Fibroblast of the aortic adventitia (primary cell): ENCODE data around the gene DYNLL2. TPM values are rescaled to one million over a fixed set of nuclear protein-coding genes. Genes with fewer than 3 reads are reported as not detected.
A peak's percentile ranks its signal among the peaks of the same experiment; 100 is the strongest.

Experiments
- DNase-seq: peaks from one replicate; pipeline ENCODE4 v3.0.0-alpha.2; 2010; ENCODE audit warnings: low read depth
- H3K4me3 ChIP-seq: 2 replicates; pipeline ENCODE4 v1.5.1; 2011; ENCODE audit warnings: low read depth, mild to moderate bottlenecking, control low read depth, low read length, moderate library complexity
- total RNA-seq: library from RNA; depleted of rRNA; stranded (reverse); fragments of >200 nt; gene quantifications from 2 replicates; pipeline ENCODE4 v1.2.3, GENCODE V29; 2012; ENCODE audit warnings: low replicate concordance
- TF ChIP-seq, protein P1 (sequence below): IDR thresholded peaks from 2 replicates; pipeline ENCODE4 v1.5.1; 2011; ENCODE audit warnings: mild to moderate bottlenecking, low read length, control low read depth, inconsistent platforms; ENCODE audit not compliant: insufficient read depth

The DYNLL2 gene
- total RNA-seq, 1 donor: 17.4 TPM

DNA sequence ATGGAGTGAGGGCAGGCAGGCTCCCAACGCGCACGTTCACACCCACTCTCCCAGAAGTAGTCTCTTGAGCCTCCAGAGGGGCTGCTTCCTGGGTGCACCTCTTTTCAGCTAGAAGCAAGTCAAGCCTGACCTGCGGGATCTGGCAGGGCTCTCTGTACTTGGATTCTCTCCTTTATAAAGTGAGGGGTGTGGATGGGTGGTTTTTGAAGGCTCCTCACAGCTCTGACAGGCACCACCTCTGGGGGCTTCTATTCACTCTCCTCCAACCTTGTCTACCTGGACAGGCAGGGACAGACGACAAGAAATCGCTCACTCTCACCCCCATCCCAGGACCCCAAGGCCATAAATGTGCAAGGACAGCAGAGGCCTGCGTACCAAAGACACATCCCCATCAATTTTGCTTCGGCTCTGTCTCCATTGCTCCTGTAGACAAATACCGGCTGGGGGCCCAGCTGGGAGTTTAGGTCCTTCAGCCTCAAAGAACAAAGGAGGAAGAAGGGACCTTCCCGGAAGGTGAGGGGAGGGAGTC is 814 bp upstream of the DYNLL2 start:
- H3K4me3 ChIP-seq: no peak overlapping the region
- no peak for DNase-seq
- TF ChIP-seq, protein P1, sequence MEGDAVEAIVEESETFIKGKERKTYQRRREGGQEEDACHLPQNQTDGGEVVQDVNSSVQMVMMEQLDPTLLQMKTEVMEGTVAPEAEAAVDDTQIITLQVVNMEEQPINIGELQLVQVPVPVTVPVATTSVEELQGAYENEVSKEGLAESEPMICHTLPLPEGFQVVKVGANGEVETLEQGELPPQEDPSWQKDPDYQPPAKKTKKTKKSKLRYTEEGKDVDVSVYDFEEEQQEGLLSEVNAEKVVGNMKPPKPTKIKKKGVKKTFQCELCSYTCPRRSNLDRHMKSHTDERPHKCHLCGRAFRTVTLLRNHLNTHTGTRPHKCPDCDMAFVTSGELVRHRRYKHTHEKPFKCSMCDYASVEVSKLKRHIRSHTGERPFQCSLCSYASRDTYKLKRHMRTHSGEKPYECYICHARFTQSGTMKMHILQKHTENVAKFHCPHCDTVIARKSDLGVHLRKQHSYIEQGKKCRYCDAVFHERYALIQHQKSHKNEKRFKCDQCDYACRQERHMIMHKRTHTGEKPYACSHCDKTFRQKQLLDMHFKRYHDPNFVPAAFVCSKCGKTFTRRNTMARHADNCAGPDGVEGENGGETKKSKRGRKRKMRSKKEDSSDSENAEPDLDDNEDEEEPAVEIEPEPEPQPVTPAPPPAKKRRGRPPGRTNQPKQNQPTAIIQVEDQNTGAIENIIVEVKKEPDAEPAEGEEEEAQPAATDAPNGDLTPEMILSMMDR: no peak

DNA sequence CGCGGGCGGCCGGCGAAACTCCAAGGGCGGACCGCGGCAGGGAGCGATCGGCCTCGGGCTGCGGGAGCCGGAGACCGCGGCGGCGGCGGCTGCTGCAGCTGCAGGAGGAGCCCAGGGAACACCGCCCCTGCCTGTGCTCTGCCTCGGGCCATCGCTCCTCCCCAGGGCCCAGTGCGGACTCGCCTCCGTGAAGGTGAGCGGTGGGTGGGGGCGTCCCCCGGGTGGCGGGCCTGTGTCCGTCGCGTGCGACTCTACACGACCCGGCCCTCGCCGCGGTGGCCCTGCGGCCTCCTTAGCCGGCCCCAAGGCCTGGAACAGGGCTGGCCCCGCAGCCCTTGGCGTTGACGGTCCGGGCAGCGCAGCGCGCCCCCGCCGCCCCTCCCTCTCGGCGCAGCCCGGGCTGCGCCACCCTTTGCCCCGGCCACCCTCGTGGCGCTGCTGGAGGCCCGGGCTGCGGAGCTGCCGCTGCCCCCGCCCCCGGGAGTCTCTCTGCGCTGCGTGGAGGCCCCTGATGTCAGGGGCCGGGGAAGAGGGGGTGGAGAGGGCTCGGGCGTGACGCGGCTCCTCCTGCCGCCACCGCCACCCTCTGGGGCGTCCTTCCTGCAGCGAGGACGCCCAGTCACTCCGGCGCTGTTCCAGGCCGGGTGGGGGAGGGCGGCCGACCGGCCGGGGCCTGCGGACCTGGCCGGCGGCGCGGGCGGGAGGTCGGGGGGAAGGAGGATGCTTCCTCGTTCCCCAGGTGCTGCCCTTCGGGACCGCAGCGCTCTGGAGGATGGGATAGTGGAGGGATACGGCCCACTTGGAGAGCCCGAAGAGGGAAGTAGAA is 485 bp downstream of the DYNLL2 start:
- DNase-seq: peak; percentile 22
- peak overlapping the region; percentile 89 for H3K4me3 ChIP-seq
- TF ChIP-seq, protein P1: no peak

DNA sequence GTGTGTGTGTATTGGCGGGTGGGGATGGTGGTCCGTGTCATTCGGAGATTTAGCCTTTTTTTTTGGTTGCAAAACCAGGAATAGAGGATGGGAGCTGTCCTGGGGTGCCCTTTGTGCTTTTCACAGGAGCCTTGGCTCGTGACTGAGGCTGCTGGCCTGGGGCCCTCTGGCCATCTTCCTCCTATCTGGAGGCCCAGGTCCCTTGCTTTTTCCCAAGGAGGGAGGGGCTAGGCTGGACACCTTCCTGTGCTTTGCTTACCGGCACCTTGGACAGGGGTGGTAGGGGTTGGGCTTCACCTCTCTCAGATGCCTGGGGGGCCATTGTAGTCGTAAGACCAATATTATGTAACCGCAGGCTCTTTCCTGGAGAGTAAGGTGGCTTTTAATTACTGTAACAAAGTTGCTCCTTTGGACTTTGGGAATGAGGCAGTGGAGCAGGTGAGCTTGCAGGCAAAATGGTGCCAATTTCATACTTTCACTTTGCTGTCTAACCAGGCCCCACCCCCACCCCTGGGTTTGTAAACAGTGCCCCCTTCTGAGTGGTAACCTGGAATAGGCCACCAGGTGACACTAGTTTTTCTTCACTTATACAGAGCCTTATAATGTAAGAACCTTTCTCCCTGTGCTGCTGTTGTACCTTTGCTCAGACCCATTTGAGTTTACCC is 1.2 kb downstream of the DYNLL2 start:
- DNase-seq: peak; percentile 8
- TF ChIP-seq, protein P1: peak; percentile 1
- H3K4me3 ChIP-seq: peak overlapping the region; percentile 89

DNA sequence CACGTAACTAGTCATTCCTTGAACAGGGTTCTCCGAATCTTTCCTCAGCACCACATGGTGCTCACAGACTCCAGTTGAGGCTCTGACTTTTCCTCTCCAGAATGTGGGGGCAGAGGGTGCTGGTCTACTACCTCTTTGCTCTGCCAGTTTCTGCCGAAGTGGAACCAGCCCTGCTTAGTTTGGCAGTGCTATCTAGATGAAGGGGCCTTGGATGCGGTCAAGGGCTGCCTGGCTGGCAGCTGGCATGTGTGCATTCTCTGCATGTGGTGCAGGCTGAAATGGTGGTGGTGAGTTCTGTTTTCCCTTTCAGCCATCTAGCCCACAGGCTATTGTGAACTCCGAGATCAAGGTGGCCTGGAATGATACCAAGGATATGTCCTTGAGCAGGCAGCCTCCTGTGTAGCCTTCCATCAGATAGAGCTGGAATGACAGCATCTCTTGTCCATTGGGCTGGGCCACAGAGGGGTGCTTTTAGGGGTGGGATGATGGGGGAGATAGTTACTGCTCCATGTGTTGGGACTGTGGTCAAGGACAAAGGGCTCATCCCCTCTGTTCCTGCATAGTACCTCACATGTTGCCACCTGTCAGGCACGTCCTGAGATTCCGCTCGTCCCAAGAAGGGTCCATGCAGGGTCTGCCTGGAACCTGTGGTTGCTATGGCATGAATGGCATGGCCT is 2.0 kb downstream of the DYNLL2 start:
- H3K4me3 ChIP-seq: peak overlapping the region; percentile 89
- TF ChIP-seq, protein P1: no peak
- DNase-seq: no peak

DNA sequence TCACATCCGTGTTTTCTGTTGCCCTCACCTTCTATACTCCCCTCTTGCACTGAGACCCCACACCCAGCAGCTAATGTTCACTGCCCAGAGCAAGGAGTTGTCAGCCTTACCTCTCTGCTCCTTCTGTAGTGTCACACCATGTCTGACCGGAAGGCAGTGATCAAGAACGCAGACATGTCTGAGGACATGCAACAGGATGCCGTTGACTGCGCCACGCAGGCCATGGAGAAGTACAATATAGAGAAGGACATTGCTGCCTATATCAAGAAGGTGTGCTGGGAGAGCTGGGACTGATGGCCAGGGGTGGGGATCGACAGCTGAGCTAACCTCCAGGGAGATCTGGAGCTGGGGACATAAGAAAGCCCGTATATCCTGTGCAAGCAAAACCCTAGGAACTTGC is 3.7 kb downstream of the DYNLL2 start:
- no peak for DNase-seq
- TF ChIP-seq, protein P1: no peak
- H3K4me3 ChIP-seq: peak overlapping the region; percentile 11

DNA sequence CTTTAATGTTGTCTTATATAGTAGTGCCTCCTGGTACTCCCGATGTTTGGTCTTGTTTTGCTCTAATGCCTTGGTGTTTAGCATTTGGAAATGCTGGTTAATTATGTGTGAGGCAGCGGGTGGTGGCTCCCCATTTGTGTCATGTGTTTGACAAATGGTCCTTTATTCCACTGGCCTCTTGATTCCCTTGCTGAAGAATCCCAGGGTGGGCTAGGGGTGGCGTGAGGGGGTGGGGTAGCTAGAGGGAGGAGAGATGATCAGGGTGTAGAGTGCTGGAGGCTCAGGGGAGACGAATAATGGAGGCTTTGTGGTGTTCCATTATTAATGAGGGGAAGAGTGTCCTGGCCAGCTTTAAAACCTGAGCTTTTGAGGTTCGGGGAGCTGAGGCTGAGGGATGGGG is 5.4 kb downstream of the DYNLL2 start:
- H3K4me3 ChIP-seq: no peak overlapping the region
- TF ChIP-seq, protein P1: no peak
- no peak for DNase-seq
